Measurements from ENCODE around the gene RASAL2.

GRCh38 chr1:178283409-178283808, 189.5 kb downstream of the RASAL2 start:
- TF ChIP-seq, protein P1, sequence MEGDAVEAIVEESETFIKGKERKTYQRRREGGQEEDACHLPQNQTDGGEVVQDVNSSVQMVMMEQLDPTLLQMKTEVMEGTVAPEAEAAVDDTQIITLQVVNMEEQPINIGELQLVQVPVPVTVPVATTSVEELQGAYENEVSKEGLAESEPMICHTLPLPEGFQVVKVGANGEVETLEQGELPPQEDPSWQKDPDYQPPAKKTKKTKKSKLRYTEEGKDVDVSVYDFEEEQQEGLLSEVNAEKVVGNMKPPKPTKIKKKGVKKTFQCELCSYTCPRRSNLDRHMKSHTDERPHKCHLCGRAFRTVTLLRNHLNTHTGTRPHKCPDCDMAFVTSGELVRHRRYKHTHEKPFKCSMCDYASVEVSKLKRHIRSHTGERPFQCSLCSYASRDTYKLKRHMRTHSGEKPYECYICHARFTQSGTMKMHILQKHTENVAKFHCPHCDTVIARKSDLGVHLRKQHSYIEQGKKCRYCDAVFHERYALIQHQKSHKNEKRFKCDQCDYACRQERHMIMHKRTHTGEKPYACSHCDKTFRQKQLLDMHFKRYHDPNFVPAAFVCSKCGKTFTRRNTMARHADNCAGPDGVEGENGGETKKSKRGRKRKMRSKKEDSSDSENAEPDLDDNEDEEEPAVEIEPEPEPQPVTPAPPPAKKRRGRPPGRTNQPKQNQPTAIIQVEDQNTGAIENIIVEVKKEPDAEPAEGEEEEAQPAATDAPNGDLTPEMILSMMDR (conservative IDR thresholded peaks at IDR 0.05 in 1 of 2, IDR thresholded peaks at IDR 0.05 in 1 of 2; ENCODE audit: extremely low read depth in 1 of 2, insufficient read depth in 1 of 2, low read depth in 1 of 2, low read length in 2 of 2) = no peak
- TF ChIP-seq EZH2 (IDR thresholded peaks at IDR 0.05; ENCODE audit: borderline replicate concordance, low read length) = no peak

All from mammary epithelial cell (primary cell).